Activated CD4-positive, alpha-beta memory T cell treated with anti-CD3 and anti-CD28 coated beads, Interleukin-2, amount 10 ng/mL, durations not matched to agents 7 days and 5 days (primary cell): ENCODE measurements around the gene CTNNA2. TPM values are rescaled to one million over a fixed set of nuclear protein-coding genes. Genes with fewer than 3 reads are reported as not detected.

Source experiments
- CTCF ChIA-PET: fragments of 350-600 bp; sonication (Branson Sonifier 250); formaldehyde crosslinking; loops from one replicate; lab custom pipeline; 2021; ENCODE audit warnings: antibody characterized with exemption, inconsistent platforms; lab: Charles Lee
- POLR2A ChIA-PET: fragments of 350-600 bp; sonication (Branson Sonifier 250); formaldehyde crosslinking; loops from one replicate; lab custom pipeline; 2021; ENCODE audit warnings: antibody characterized with exemption; lab: Charles Lee
- DNase-seq: peaks from one replicate; pipeline ENCODE4 v3.0.0-alpha.2; 2020
- H3K27ac Mint-ChIP-seq: one replicate; pipeline ENCODE4 v1.8.0; 2021; ENCODE audit warnings: mild to moderate bottlenecking, mixed read lengths
- H3K27me3 Mint-ChIP-seq: one replicate; pipeline ENCODE4 v1.8.0; 2021; ENCODE audit warnings: mixed read lengths
- H3K36me3 Mint-ChIP-seq: one replicate; pipeline ENCODE4 v1.8.0; 2021; ENCODE audit warnings: low read depth, mixed read lengths
- H3K4me1 Mint-ChIP-seq: one replicate; pipeline ENCODE4 v1.8.0; 2021; ENCODE audit warnings: mixed read lengths
- H3K4me3 Mint-ChIP-seq: one replicate; pipeline ENCODE4 v1.8.0; 2021; ENCODE audit warnings: mild to moderate bottlenecking, mixed read lengths
- H3K9me3 Mint-ChIP-seq: one replicate; pipeline ENCODE4 v1.8.0; 2021; ENCODE audit warnings: mixed read lengths
- total RNA-seq, 2 experiments: library from RNA; stranded (reverse); gene quantifications; one replicate each; pipeline ENCODE4 v1.2.3, GENCODE V29; 2021

CTNNA2 gene
- not detected for total RNA-seq

DNA sequence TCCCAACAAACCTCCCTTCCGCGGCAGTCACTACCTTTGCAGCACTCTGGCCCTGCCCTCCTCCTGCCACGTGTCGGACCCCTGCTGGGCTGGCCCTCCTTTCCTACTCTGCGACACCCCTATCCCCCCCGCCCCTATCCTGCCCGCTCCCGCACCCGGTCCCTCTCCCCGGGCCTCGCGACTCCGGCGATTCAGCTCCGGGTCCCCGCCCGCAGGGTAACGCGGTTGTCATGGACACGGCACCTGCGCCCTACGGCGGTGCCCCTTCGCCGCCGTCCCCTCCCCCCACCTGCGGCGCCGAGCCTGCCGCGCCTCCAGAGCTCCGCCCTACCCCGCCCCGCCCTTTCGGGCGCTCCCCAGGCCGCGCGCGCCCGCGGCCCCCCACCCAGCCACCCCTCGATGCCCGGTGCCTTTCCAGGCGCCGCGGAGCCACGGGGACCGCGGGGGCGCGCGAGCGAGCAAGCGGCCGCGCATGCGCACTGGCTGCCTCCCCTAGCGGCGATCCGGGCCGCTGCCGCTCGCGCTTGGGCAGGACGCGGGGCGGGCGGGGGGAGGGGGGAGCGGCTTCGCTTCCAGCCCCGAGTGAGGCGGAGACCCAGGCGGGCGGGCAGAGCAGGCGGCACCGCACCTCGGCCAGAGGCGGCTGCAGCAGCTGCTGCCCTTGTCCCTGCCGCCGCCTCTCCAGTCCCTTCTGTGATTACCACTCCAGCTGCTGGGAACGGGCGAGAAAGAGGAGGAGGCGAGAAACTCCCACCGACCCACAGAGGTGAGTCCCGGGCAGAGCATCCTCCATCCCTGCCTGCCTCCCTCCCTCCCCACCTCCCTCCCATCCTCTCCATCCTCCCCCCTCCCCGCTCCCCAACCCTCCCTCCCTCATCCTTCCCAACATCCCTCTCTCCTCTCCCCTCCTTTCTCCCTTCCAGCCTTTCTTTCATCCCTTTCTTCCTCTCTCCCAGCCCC lies at the start of gene CTNNA2:
CTNNA2 (plus strand) TSS at position 610 of the 960 bp plus-strand sequence.
- ChIA-PET POLR2A (no interaction called here), CTCF (no interaction called here)
- Mint-ChIP-seq H3K4me3 (no peak within 1 kb of the TSS), H3K27ac (no peak within 1 kb of the TSS), H3K9me3 (peaks cover 4% of the 10 kb centered on the region), H3K27me3 (peaks cover 3% of the 10 kb centered on the region), H3K36me3 (peaks cover 3% of the 10 kb centered on the region), H3K4me1 (no peaks in the 10 kb centered on the region)
- no peak for DNase-seq

DNA sequence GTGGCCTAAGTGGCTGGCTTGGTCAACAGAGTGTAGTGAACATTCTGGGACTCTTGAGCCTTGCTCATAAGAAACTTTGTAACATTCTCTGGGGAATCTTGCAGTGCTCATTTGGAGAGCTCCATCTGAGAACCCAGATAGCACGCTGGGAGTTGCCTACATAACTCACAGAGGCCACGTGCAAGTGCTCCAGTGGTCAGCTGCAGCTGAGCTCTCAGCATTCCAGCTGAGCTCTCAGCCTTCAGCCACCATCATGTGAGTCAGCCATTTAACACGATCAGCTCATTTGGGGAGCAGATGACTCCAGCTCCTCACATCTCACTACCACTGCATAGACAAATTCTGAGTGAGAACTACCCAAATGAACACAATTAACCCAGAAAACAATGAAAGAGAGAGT lies 25.5 kb upstream of the CTNNA2 start:
- no peaks in the 10 kb centered on the region for H3K4me1 Mint-ChIP-seq
- H3K27me3 Mint-ChIP-seq, result no peaks in the 10 kb centered on the region
- ChIA-PET POLR2A (no interaction called here), CTCF (no interaction called here)
- no peak overlapping the region for H3K4me3 Mint-ChIP-seq
- H3K27ac Mint-ChIP-seq, result no peak overlapping the region
- no peaks in the 10 kb centered on the region for H3K36me3 Mint-ChIP-seq
- DNase-seq, result no peak
- peaks cover 8% of the 10 kb centered on the region for H3K9me3 Mint-ChIP-seq

GRCh38 chr2:79511320-79511951 lies 1.4 kb upstream of the CTNNA2 start:
- CTCF ChIA-PET, result no interaction called here
- Mint-ChIP-seq H3K4me1 (no peaks in the 10 kb centered on the region), H3K9me3 (peaks cover 4% of the 10 kb centered on the region), H3K27ac (no peak overlapping the region), H3K27me3 (peaks cover 3% of the 10 kb centered on the region), H3K4me3 (no peak overlapping the region), H3K36me3 (peaks cover 3% of the 10 kb centered on the region)
- POLR2A ChIA-PET, result no interaction called here
- no peak for DNase-seq

- DNase-seq, result no peak
- no peak overlapping the region for H3K27ac Mint-ChIP-seq
- H3K9me3 Mint-ChIP-seq, result peaks cover 6% of the 10 kb centered on the region
- peaks cover 3% of the 10 kb centered on the region for H3K36me3 Mint-ChIP-seq
- no peaks in the 10 kb centered on the region for H3K4me1 Mint-ChIP-seq
- H3K27me3 Mint-ChIP-seq, result peaks cover 3% of the 10 kb centered on the region
- ChIA-PET POLR2A (no interaction called here), CTCF (no interaction called here)
- H3K4me3 Mint-ChIP-seq, result no peak overlapping the region
Observed at GRCh38 chr2:79513711-79514110, 860 bp downstream of the CTNNA2 start.

GRCh38 chr2:79529636-79530035 lies 16.8 kb downstream of the CTNNA2 start:
- no peaks in the 10 kb centered on the region for H3K27me3 Mint-ChIP-seq
- H3K4me1 Mint-ChIP-seq, result no peaks in the 10 kb centered on the region
- H3K4me3 Mint-ChIP-seq, result no peak overlapping the region
- no peaks in the 10 kb centered on the region for H3K36me3 Mint-ChIP-seq
- POLR2A ChIA-PET, result no interaction called here
- DNase-seq, result no peak
- peaks cover 12% of the 10 kb centered on the region for H3K9me3 Mint-ChIP-seq
- H3K27ac Mint-ChIP-seq, result no peak overlapping the region
- CTCF ChIA-PET, result no interaction called here

DNA sequence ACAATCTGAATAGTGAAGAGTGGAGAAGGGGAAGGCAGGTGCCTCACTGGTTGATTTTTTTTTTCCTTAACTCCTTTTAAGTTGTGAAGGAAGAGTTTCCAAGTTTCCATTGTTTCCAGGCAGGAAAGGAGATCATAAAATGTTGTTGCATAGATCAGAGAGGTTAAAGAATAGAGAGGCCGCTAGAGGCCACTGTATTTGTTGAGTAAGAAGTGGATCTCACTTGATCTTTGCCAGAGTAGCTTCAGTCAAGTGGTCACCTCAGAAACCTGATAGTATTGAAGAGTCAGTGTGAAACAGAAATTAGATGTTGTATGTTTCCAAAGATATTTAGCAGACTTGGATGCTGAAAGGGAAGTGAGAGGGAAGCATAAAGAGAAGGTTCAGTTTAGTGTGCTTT lies 17.6 kb downstream of the CTNNA2 start:
- no peaks in the 10 kb centered on the region for H3K36me3 Mint-ChIP-seq
- H3K4me3 Mint-ChIP-seq, result no peak overlapping the region
- no peaks in the 10 kb centered on the region for H3K4me1 Mint-ChIP-seq
- H3K9me3 Mint-ChIP-seq, result peaks cover 11% of the 10 kb centered on the region
- ChIA-PET POLR2A (no interaction called here), CTCF (no interaction called here)
- no peak for DNase-seq
- no peak overlapping the region for H3K27ac Mint-ChIP-seq
- no peaks in the 10 kb centered on the region for H3K27me3 Mint-ChIP-seq

GRCh38 chr2:79547568-79547967 lies 34.7 kb downstream of the CTNNA2 start:
- ChIA-PET CTCF (no interaction called here), POLR2A (no interaction called here)
- H3K36me3 Mint-ChIP-seq, result no peaks in the 10 kb centered on the region
- no peaks in the 10 kb centered on the region for H3K27me3 Mint-ChIP-seq
- H3K27ac Mint-ChIP-seq, result no peak overlapping the region
- no peak overlapping the region for H3K4me3 Mint-ChIP-seq
- no peak for DNase-seq
- no peaks in the 10 kb centered on the region for H3K4me1 Mint-ChIP-seq
- H3K9me3 Mint-ChIP-seq, result peaks cover 47% of the 10 kb centered on the region

DNA sequence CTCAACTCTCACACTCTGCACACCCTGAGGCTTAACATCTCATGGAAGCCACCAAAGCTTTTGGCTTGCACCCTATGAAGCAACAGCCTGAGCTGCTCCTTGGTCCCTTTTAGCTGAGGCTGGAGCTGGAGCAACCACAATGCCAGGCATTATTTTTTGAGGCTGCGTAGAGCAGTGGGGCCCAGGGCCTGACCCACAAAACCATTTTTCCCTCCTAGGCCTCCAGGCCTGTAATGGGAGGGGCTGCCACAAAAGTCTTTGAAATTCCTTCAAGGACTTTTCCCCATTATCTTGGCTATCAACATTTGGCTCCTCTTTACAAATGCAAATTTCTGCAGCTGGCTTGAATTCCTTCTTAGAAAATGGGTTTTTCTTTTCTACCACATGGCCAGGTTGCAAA lies 39.8 kb downstream of the CTNNA2 start:
- Mint-ChIP-seq H3K36me3 (no peaks in the 10 kb centered on the region), H3K4me3 (no peak overlapping the region), H3K4me1 (no peaks in the 10 kb centered on the region)

DNA sequence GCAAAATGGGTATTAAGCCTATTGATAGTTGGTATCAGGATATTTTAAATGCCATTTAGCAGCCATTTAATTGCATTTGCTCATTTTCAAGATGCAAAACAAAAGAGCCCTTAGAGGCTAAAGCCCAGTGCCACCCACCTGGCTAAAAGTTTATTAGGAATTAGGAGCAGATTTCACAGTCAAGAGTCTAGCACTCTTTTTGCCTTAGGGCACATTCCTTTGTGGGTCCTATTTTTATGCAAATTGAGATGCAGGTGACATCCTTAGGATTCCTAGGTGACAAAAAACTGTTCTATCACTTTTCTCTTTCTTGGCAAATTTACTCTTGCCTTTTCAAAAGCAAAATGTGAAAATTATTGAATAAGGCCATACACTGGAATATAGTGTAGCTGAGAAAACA lies 42.0 kb downstream of the CTNNA2 start:
- no peaks in the 10 kb centered on the region for H3K27me3 Mint-ChIP-seq
- POLR2A ChIA-PET, result no interaction called here
- H3K36me3 Mint-ChIP-seq, result no peaks in the 10 kb centered on the region
- DNase-seq, result no peak
- H3K4me1 Mint-ChIP-seq, result no peaks in the 10 kb centered on the region
- peaks cover 30% of the 10 kb centered on the region for H3K9me3 Mint-ChIP-seq
- CTCF ChIA-PET, result no interaction called here
- no peak overlapping the region for H3K4me3 Mint-ChIP-seq
- no peak overlapping the region for H3K27ac Mint-ChIP-seq

More for the DNA sequence above, 39.8 kb downstream of the CTNNA2 start:
- Mint-ChIP-seq H3K27me3 (no peaks in the 10 kb centered on the region), H3K27ac (no peak overlapping the region), H3K9me3 (peaks cover 41% of the 10 kb centered on the region)
- DNase-seq, result no peak
- ChIA-PET POLR2A (no interaction called here), CTCF (no interaction called here)

DNA sequence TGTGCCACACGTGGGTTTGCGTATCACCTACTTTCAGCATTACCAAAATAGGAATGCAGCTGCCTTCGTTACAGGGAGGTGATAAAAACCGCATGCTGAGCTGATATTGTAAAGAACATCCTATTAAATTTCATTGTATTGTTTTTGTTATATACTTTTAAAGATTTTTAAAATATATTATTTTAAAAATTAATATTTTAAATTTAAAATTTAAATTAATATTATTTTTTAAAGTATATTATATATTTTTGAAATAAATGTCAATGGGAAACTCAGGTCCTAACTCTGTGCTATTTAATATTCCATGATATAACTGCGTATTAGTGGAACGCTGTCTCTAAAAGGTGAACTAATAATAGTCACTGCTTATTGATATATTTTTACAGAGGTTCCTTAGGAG lies 51.2 kb downstream of the CTNNA2 start:
- no peaks in the 10 kb centered on the region for H3K36me3 Mint-ChIP-seq
- H3K4me3 Mint-ChIP-seq, result no peak overlapping the region
- no peaks in the 10 kb centered on the region for H3K27me3 Mint-ChIP-seq
- DNase-seq, result no peak
- H3K4me1 Mint-ChIP-seq, result no peaks in the 10 kb centered on the region
- ChIA-PET POLR2A (no interaction called here), CTCF (no interaction called here)
- no peak overlapping the region for H3K27ac Mint-ChIP-seq
- peaks cover 18% of the 10 kb centered on the region for H3K9me3 Mint-ChIP-seq

- no peak for DNase-seq
- Mint-ChIP-seq H3K4me3 (no peak overlapping the region), H3K36me3 (no peaks in the 10 kb centered on the region), H3K9me3 (peaks cover 19% of the 10 kb centered on the region), H3K27me3 (no peaks in the 10 kb centered on the region), H3K4me1 (no peaks in the 10 kb centered on the region), H3K27ac (no peak overlapping the region)
- ChIA-PET POLR2A (no interaction called here), CTCF (no interaction called here)
Observed at GRCh38 chr2:79569048-79569447, 56.2 kb downstream of the CTNNA2 start.

DNA sequence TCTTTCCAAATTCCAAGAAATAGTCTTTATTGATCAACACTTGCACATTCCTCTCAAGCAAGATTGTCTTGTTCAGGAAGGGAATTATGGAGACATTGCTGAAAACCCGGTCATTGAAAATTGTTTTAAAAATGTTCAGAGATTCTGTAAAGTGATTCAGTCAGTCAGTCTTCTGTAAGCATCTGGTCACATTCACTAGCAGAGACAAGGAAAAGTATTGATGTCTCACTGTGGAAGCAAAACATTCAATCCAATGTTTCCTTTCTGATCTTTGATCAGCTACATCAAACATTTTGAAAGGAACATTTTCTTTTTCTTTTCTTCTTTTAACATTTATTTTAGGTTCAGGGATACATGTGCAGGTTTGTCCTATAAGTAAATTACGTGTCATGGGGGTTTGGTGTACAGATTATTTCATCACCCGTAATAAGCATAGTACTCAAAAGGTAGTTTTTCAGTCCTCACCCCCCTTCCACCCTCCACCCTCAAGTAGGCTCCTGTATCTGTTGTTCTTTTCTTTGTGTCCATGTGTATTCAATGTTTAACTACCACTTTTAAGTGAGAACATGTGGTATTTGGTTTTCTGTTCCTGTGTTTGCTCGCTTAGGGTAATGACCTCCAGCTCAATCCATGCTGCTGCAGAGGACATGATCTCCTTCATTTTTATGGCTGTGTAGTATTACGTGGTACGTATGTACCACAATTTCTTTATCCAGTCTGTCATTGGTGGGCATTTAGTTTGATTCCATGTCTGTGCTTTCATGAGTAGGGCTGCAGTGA lies 61.2 kb downstream of the CTNNA2 start:
- Mint-ChIP-seq H3K36me3 (no peaks in the 10 kb centered on the region), H3K4me1 (no peaks in the 10 kb centered on the region), H3K27me3 (no peaks in the 10 kb centered on the region), H3K9me3 (peaks cover 13% of the 10 kb centered on the region), H3K4me3 (no peak overlapping the region), H3K27ac (no peak overlapping the region)
- POLR2A ChIA-PET, result no interaction called here
- no peak for DNase-seq
- CTCF ChIA-PET, result no interaction called here

GRCh38 chr2:79576451-79576850 lies 63.6 kb downstream of the CTNNA2 start:
- Mint-ChIP-seq H3K27me3 (no peaks in the 10 kb centered on the region), H3K36me3 (no peaks in the 10 kb centered on the region), H3K27ac (no peak overlapping the region), H3K4me3 (no peak overlapping the region), H3K4me1 (no peaks in the 10 kb centered on the region), H3K9me3 (peaks cover 15% of the 10 kb centered on the region)
- POLR2A ChIA-PET, result no interaction called here
- DNase-seq, result no peak
- CTCF ChIA-PET, result no interaction called here
